Keratinocyte (primary cell): ENCODE measurements around the gene ZMIZ1.

Experiments used
- CTCF ChIP-seq, 3 experiments: IDR thresholded peaks in 1 of 3; conservative IDR thresholded peaks in 1 of 3; optimal IDR thresholded peaks in 1 of 3; 2 replicates in 2 of 3; 3 replicates in 1 of 3; pipeline versions ENCODE3 to v1.5.1; 2011; ENCODE audit warnings: low read length in 3 of 3, mild to moderate bottlenecking in 3 of 3, moderate library complexity in 2 of 3, control low read depth in 1 of 3, inconsistent platforms in 1 of 3; ENCODE audit not compliant: insufficient read depth in 2 of 3; ENCODE audit errors: extremely low read depth in 1 of 3
- EZH2 ChIP-seq: IDR thresholded peaks from one replicate; pipeline ENCODE4 v1.6.1; 2012; ENCODE audit warnings: inconsistent platforms, mild to moderate bottlenecking, low read length, moderate library complexity

- no peak for TF ChIP-seq CTCF (optimal IDR thresholded peaks at IDR 0.05 in 1 of 3, IDR thresholded peaks at IDR 0.05 in 1 of 3, conservative IDR thresholded peaks at IDR 0.05 in 1 of 3; ENCODE audit: extremely low read depth in 1 of 3, insufficient read depth in 2 of 3, low read length in 3 of 3)
- no peak for TF ChIP-seq EZH2
Measured at GRCh38 chr10:79044846-79045245, 23.9 kb upstream of the ZMIZ1 start.
